Endothelial cell of umbilical vein (primary cell): ENCODE measurements around the gene FAM241B. TPM values are rescaled to one million over a fixed set of nuclear protein-coding genes. Genes with fewer than 3 reads are reported as not detected.

Source experiments
- Bru-seq: library from RNA; stranded (reverse); fragments of 400-500 nt; gene quantifications from one replicate; lab custom pipeline; 2021; lab: Mats Ljungman, UMichigan
- BruChase-seq, 2 experiments: library from RNA; stranded (reverse); fragments of 400-500 nt; gene quantifications; one replicate each; lab custom pipeline; 2021; lab: Mats Ljungman, UMichigan
- BruUV-seq: library from RNA; stranded (reverse); fragments of 400-500 nt; replicated peaks from 2 replicates; lab custom pipeline; 2021; lab: Mats Ljungman, UMichigan
- CTCF ChIA-PET: fragments of 300-600, 350-600 bp; sonication (Branson Sonifier 250); formaldehyde crosslinking; loops from one replicate; lab custom pipeline; 2021; ENCODE audit warnings: antibody characterized with exemption, inconsistent platforms; lab: Charles Lee
- POLR2A ChIA-PET: fragments of 300-600, 350-600 bp; sonication (Branson Sonifier 250); formaldehyde crosslinking; loops from one replicate; lab custom pipeline; 2021; ENCODE audit warnings: antibody characterized with exemption, inconsistent platforms; lab: Charles Lee
- DNase-seq: peaks from one replicate; pipeline ENCODE4 v3.0.0-alpha.2; 2011; ENCODE audit warnings: low read depth, low spot score
- FAIRE-seq: peaks from 2 replicates; lab custom pipeline; 2011; peaks lifted over from hg19 to GRCh38; lab: Jason Lieb, UNC
- H2AFZ ChIP-seq: 2 replicates; pipeline ENCODE4 v1.6.0; 2012; ENCODE audit warnings: low read depth, low read length, control low read depth, inconsistent platforms
- H3K27ac ChIP-seq: 2 replicates; pipeline ENCODE4 v1.5.1; 2011; ENCODE audit warnings: low read depth, mild to moderate bottlenecking, control low read depth, low read length, moderate library complexity; ENCODE audit not compliant: insufficient read depth
- H3K27me3 ChIP-seq, 2 experiments: 2 replicates each; pipeline versions ENCODE4 v1.6.0 to v1.6.1; 2011; ENCODE audit warnings: low read length in 2 of 2, mixed read lengths in 1 of 2; ENCODE audit not compliant: control insufficient read depth in 2 of 2, insufficient read depth in 2 of 2
- H3K36me3 ChIP-seq, 2 experiments: 2 replicates in 1 of 2; 3 replicates in 1 of 2; pipeline ENCODE4 v1.5.1; 2011; ENCODE audit warnings: low read length in 2 of 2, mild to moderate bottlenecking in 1 of 2, moderate library complexity in 1 of 2; ENCODE audit not compliant: control insufficient read depth in 2 of 2, insufficient read depth in 2 of 2; ENCODE audit errors: extremely low read depth in 1 of 2
- H3K4me1 ChIP-seq: 3 replicates; pipeline ENCODE4 v1.5.1; 2011; ENCODE audit warnings: mild to moderate bottlenecking, low read length; ENCODE audit not compliant: control insufficient read depth, insufficient read depth; ENCODE audit errors: extremely low read depth
- H3K4me2 ChIP-seq: 2 replicates; pipeline ENCODE4 v1.6.1; 2011; ENCODE audit warnings: low read length, control low read depth, mixed read lengths; ENCODE audit not compliant: insufficient read depth
- H3K4me3 ChIP-seq, 3 experiments: fragments of 200-600 bp in 1 of 3; sonication (generic), shearing (Covaris generic) in 1 of 3; replicated peaks in 1 of 3; 2 replicates each; pipeline ENCODE4 v1.5.1; 2011 to 2016; ENCODE audit warnings: control low read depth in 3 of 3, low read length in 3 of 3, mild to moderate bottlenecking in 2 of 3, inconsistent platforms in 1 of 3, low read depth in 1 of 3, moderate library complexity in 1 of 3; ENCODE audit not compliant: insufficient read depth in 1 of 3
- H3K79me2 ChIP-seq: 2 replicates; pipeline ENCODE4 v1.6.0; 2012; ENCODE audit warnings: low read length, inconsistent platforms; ENCODE audit not compliant: control insufficient read depth, insufficient read depth
- H3K9ac ChIP-seq: replicated peaks from 2 replicates; pipeline ENCODE3; 2011; ENCODE audit warnings: low read length, control low read depth; ENCODE audit not compliant: insufficient read depth; ENCODE audit errors: extremely low read depth
- H3K9me1 ChIP-seq: replicated peaks from 3 replicates; pipeline ENCODE4 v1.6.0; 2011; ENCODE audit warnings: mild to moderate bottlenecking, low read length; ENCODE audit not compliant: control insufficient read depth, insufficient read depth; ENCODE audit errors: extremely low read depth
- H3K9me3 ChIP-seq: replicated peaks from 2 replicates; pipeline ENCODE4 v1.5.1; 2012; ENCODE audit warnings: low read length, inconsistent platforms; ENCODE audit not compliant: control insufficient read depth, insufficient read depth
- H4K20me1 ChIP-seq: replicated peaks from 2 replicates; pipeline ENCODE3; 2011; ENCODE audit warnings: mild to moderate bottlenecking, low read length; ENCODE audit not compliant: control insufficient read depth, insufficient read depth; ENCODE audit errors: extremely low read depth
- CTCF ChIP-seq, 2 donors: IDR thresholded peaks; 1 replicate in 1 of 2; 2 replicates in 1 of 2; pipeline ENCODE4 v1.5.1; 2011; ENCODE audit warnings: low read length in 2 of 2, mild to moderate bottlenecking in 2 of 2, moderate library complexity in 2 of 2, control low read depth in 1 of 2, inconsistent platforms in 1 of 2, low read depth in 1 of 2; ENCODE audit not compliant: insufficient read depth in 1 of 2; ENCODE audit errors: extremely low read depth in 1 of 2
- EZH2 ChIP-seq: IDR thresholded peaks from 2 replicates; pipeline ENCODE4 v1.6.1; 2012; ENCODE audit warnings: borderline replicate concordance, low read depth, mild to moderate bottlenecking, moderate library complexity, low read length, inconsistent platforms; ENCODE audit not compliant: severe bottlenecking
- GATA2 ChIP-seq: IDR thresholded peaks from 2 replicates; pipeline ENCODE4 v1.7.0; 2011; ENCODE audit warnings: low read depth, mild to moderate bottlenecking, moderate library complexity, mixed read lengths, low read length; ENCODE audit not compliant: insufficient read length, insufficient read depth
- dilution Hi-C: fragments of 300-500 bp; cut with MboI; formaldehyde crosslinking; loops from one replicate; pipeline ENCODE4 v1.15.0; 2019; ENCODE audit warnings: low sequenced_read_pairs; ENCODE audit not compliant: extremely low pct_ligation_motif_present
- intact Hi-C: fragments of 100-400 bp; cut with micrococcal nuclease; formaldehyde crosslinking; loops from one replicate; pipeline ENCODE4 v1.10.0; 2022
- long read RNA-seq: library from polyadenylated mRNA; stranded (forward); transcript quantifications from one replicate; pipeline ENCODE4 v2.0.0, GENCODE V29; 2021
- polyA minus RNA-seq, 3 experiments: library from RNA; depleted of rRNA, polyadenylated mRNA; stranded (reverse); fragments of >200 nt; gene quantifications; 1 replicate in 1 of 3; 2 replicates in 2 of 3; pipeline ENCODE4 v1.2.3, GENCODE V29; 2011
- polyA plus RNA-seq, 4 experiments: library from polyadenylated mRNA; depleted of rRNA in 3 of 4; stranded (reverse) in 3 of 4; unstranded in 1 of 4; fragments of >200 nt; gene quantifications; 2 replicates each; pipeline versions ENCODE4 v1.2.1 to v1.2.3, GENCODE V29; 2011 to 2012; ENCODE audit warnings: missing spikeins in 1 of 4
- total RNA-seq: library from RNA; stranded (reverse); gene quantifications from 2 replicates; pipeline ENCODE4 v1.2.3, GENCODE V29; 2021

FAM241B gene
- not detected in 2 replicates for total RNA-seq
- 0.23 and 0.35 TPM in 2 replicates for polyA plus RNA-seq
- polyA plus RNA-seq (2011; cell fraction: cytosol; rRNA removed) = 0.06 TPM in 1 of 2 replicates, not detected in the other
- polyA plus RNA-seq (2011; cell fraction: nucleus; rRNA removed) = not detected in 2 replicates
- 0.64 and 0.93 TPM in 2 replicates for polyA plus RNA-seq (2012)
- polyA minus RNA-seq = 1.4 TPM in 1 of 2 replicates, not detected in the other
- polyA minus RNA-seq (2011; cell fraction: cytosol; rRNA and poly(A)+ RNA removed) = 4.5 TPM
- not detected in 2 replicates for polyA minus RNA-seq (2011; cell fraction: nucleus; rRNA and poly(A)+ RNA removed)
- percentile 19 among the genes with signal in this experiment for Bru-seq, nascent RNA
- not detected for BruChase-seq, experiment 1, labeled RNA remaining after a 6-hour chase
- not detected for BruChase-seq, experiment 2, labeled RNA remaining after a 2-hour chase
- long read RNA-seq = 0 reads

- Histone ChIP-seq H3K4me1 (peaks cover 2% of the 10 kb centered on the region), H3K36me3 (no peaks in the 10 kb centered on the region), H3K4me2 (no peak within 1 kb of the TSS), H3K9me1 (no peaks in the 10 kb centered on the region), H3K79me2 (no peaks in the 10 kb centered on the region), H3K4me3 (peak within 1 kb of the TSS in 1 of 3 experiments; percentile 19), H4K20me1 (no peaks in the 10 kb centered on the region), H3K27ac (no peak within 1 kb of the TSS), H3K9ac (no peak within 1 kb of the TSS), H3K27me3 (peaks cover 27 to 30% of the 10 kb centered on the region in 2 experiments), H2AFZ (peak within 1 kb of the TSS; percentile 11), H3K9me3 (no peaks in the 10 kb centered on the region)
- DNase-seq (no peak), FAIRE-seq (no peak)
- CTCF ChIA-PET = interaction anchor here (0.8 to 1.0 kb wide), 3 partner anchors 14 to 29 kb away, joined by 3 to 7 read pairs (median 7); no protein-coding TSS in a partner anchor
- no peak for TF ChIP-seq GATA2
- TF ChIP-seq EZH2 = peak; percentile 41
- peak; percentile 79 to 86 for TF ChIP-seq CTCF (IDR thresholded peaks at IDR 0.05; ENCODE audit: extremely low read depth in 1 of 2, insufficient read depth in 1 of 2, low read depth in 1 of 2, low read length in 2 of 2)
- dilution Hi-C loops = no loop called here
- POLR2A ChIA-PET = no interaction called here
- no TSS peak for BruUV-seq
- intact Hi-C loops = no loop called here
These were observed at the start of gene FAM241B for GRCh38 chr10:69629897-69630650. TSS of gene FAM241B (plus strand) at chr10:69630247. CDS start at chr10:69631744, 1,497 bp downstream.
